Measurements from ENCODE around the gene SUMO3. TPM values are rescaled to one million over a fixed set of nuclear protein-coding genes. Genes with fewer than 3 reads are reported as not detected.
A peak's percentile ranks its signal among the peaks of the same experiment; 100 is the strongest.

The SUMO3 gene
- total RNA-seq, 3 donors from 2014 or later: 64.2 to 64.8 (median 64.4) TPM

- peak in 1 of 2 donors; percentile 39 for DNase-seq (ENCODE audit: low spot score in 2 of 2)
- H3K4me1 ChIP-seq: peaks cover 9% of the 10 kb centered on the region in 2 donors
- no peaks in the 10 kb centered on the region for H3K9me3 ChIP-seq
- no peak for TF ChIP-seq POLR2AphosphoS5 (IDR thresholded peaks at IDR 0.05)
- TF ChIP-seq CTCF (IDR thresholded peaks at IDR 0.05): no peak
- TF ChIP-seq POLR2A (IDR thresholded peaks at IDR 0.05): no peak
- no peaks in the 10 kb centered on the region for H3K27me3 ChIP-seq
- H3K4me3 ChIP-seq: no peak overlapping the region
- intact Hi-C loops (cut with DNase I; ENCODE audit: low total_unique reads): no loop called here
- H3K36me3 ChIP-seq: peaks cover 3% of the 10 kb centered on the region
- H3K27ac ChIP-seq: no peak overlapping the region
These were observed 26.4 kb upstream of the SUMO3 start for GRCh38 chr21:44844256-44844655.

- DNase-seq (ENCODE audit: low spot score in 2 of 2): peak in 1 of 2 donors; percentile 41
- H3K4me3 ChIP-seq: no peak overlapping the region
- no peaks in the 10 kb centered on the region for H3K27me3 ChIP-seq
- no peaks in the 10 kb centered on the region for H3K36me3 ChIP-seq
- intact Hi-C loops (cut with DNase I; ENCODE audit: low total_unique reads): no loop called here
- no peak overlapping the region for H3K27ac ChIP-seq
- H3K4me1 ChIP-seq: peaks cover 9% of the 10 kb centered on the region in 2 donors
- no peak for TF ChIP-seq POLR2AphosphoS5 (IDR thresholded peaks at IDR 0.05)
- no peak for TF ChIP-seq CTCF (IDR thresholded peaks at IDR 0.05)
- no peak for TF ChIP-seq POLR2A (IDR thresholded peaks at IDR 0.05)
- no peaks in the 10 kb centered on the region for H3K9me3 ChIP-seq
These were observed 25.0 kb upstream of the SUMO3 start for GRCh38 chr21:44842721-44843445.

- no peaks in the 10 kb centered on the region for H3K9me3 ChIP-seq
- H3K27me3 ChIP-seq: no peaks in the 10 kb centered on the region
- H3K4me3 ChIP-seq: no peak overlapping the region
- H3K27ac ChIP-seq: no peak overlapping the region
- intact Hi-C loops (cut with DNase I; ENCODE audit: low total_unique reads): no loop called here
- TF ChIP-seq CTCF (IDR thresholded peaks at IDR 0.05) (no peak), POLR2AphosphoS5 (IDR thresholded peaks at IDR 0.05) (no peak), POLR2A (IDR thresholded peaks at IDR 0.05) (no peak)
- DNase-seq (ENCODE audit: low spot score in 2 of 2): peak in 1 of 2 donors; percentile 34
- H3K4me1 ChIP-seq: peaks cover 9% of the 10 kb centered on the region in 2 donors
- H3K36me3 ChIP-seq: no peaks in the 10 kb centered on the region
These were observed 24.2 kb upstream of the SUMO3 start for GRCh38 chr21:44842087-44842486.

GRCh38 chr21:44840771-44841170, 22.9 kb upstream of the SUMO3 start:
- intact Hi-C loops (cut with DNase I; ENCODE audit: low total_unique reads): no loop called here
- no peaks in the 10 kb centered on the region for H3K9me3 ChIP-seq
- H3K27me3 ChIP-seq: no peaks in the 10 kb centered on the region
- H3K4me3 ChIP-seq: no peak overlapping the region
- no peak overlapping the region for H3K27ac ChIP-seq
- no peaks in the 10 kb centered on the region for H3K36me3 ChIP-seq
- peak in 1 of 2 donors; percentile 24 for DNase-seq (ENCODE audit: low spot score in 2 of 2)
- H3K4me1 ChIP-seq: peaks cover 0 to 4% of the 10 kb centered on the region in 2 donors
- no peak for TF ChIP-seq POLR2A (IDR thresholded peaks at IDR 0.05)
- no peak for TF ChIP-seq CTCF (IDR thresholded peaks at IDR 0.05)
- TF ChIP-seq POLR2AphosphoS5 (IDR thresholded peaks at IDR 0.05): no peak

GRCh38 chr21:44838951-44839350, 21.1 kb upstream of the SUMO3 start:
- no peak overlapping the region for H3K27ac ChIP-seq
- H3K27me3 ChIP-seq: no peaks in the 10 kb centered on the region
- intact Hi-C loops (cut with DNase I; ENCODE audit: low total_unique reads): no loop called here
- no peak for TF ChIP-seq CTCF (IDR thresholded peaks at IDR 0.05)
- no peak for TF ChIP-seq POLR2AphosphoS5 (IDR thresholded peaks at IDR 0.05)
- TF ChIP-seq POLR2A (IDR thresholded peaks at IDR 0.05): no peak
- H3K4me1 ChIP-seq: no peaks in the 10 kb centered on the region
- H3K4me3 ChIP-seq: no peak overlapping the region
- no peaks in the 10 kb centered on the region for H3K9me3 ChIP-seq
- DNase-seq (ENCODE audit: low spot score in 2 of 2): peak in 1 of 2 donors; percentile 43
- no peaks in the 10 kb centered on the region for H3K36me3 ChIP-seq
